ENCODE results near the gene DAPK2.

The DAPK2 gene

DNA sequence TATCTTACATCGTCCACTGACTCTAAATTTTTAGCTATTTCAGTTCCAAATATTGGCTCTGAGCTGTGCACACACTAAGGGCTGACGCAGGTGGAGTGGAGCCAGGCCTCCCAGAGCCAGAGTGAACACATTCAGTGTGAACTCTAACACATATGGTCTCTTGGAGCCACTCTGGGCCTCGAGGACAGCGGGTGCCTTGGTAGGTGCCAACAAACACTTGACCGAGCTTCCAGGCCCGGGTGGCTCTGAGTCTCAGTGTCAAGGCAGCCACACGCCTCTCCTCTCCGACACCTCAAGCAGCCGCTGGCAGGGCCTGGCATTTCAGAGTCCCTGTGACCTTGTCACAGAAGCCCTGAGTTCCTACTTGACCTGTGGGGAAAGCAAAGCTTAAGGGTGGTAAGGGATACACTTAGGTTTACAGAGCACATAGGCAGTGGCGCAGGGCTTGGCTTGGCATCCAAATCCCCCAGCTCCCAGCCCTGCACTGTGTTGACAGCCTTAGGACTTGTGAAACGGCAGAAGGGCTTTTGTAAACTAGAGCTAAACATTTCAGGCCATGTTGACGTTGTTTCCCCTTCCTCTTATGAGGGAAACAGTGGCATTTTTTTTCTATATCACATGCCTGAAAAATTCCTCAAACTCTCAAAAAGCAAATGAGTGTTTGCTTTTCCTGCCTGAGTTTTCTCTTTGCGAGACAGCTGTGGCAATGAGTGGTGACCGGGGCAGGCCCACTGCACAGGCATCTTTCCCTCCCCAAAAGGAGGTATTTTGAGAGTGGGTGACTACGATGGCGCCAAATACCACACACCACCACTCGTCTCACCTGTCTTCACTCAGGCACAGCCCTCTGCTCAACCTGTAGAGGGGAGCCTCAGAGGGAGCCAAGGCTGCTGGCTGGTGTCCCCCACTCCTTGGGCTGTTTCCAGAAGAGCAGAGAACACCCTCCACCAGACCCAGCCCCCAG, 60.8 kb downstream of the DAPK2 start:
- H3K27me3 Mint-ChIP-seq, result no peaks in the 10 kb centered on the region

GRCh38 chr15:63984331-63984730, 62.0 kb downstream of the DAPK2 start:
- H3K36me3 Mint-ChIP-seq (ENCODE audit: low read depth), result no peaks in the 10 kb centered on the region
- no peaks in the 10 kb centered on the region for H3K9me3 Mint-ChIP-seq
- peaks cover 16% of the 10 kb centered on the region for H3K4me1 Mint-ChIP-seq (ENCODE audit: low read depth)
- no peak overlapping the region for H3K4me3 Mint-ChIP-seq
- H3K27me3 Mint-ChIP-seq, result no peaks in the 10 kb centered on the region
- H3K27ac Mint-ChIP-seq, result no peak overlapping the region

More for the DNA sequence above, 60.8 kb downstream of the DAPK2 start:
- Mint-ChIP-seq H3K9me3 (no peaks in the 10 kb centered on the region), H3K4me1 (ENCODE audit: low read depth) (peaks cover 21% of the 10 kb centered on the region), H3K36me3 (ENCODE audit: low read depth) (no peaks in the 10 kb centered on the region), H3K27ac (no peak overlapping the region), H3K4me3 (no peak overlapping the region)

DNA sequence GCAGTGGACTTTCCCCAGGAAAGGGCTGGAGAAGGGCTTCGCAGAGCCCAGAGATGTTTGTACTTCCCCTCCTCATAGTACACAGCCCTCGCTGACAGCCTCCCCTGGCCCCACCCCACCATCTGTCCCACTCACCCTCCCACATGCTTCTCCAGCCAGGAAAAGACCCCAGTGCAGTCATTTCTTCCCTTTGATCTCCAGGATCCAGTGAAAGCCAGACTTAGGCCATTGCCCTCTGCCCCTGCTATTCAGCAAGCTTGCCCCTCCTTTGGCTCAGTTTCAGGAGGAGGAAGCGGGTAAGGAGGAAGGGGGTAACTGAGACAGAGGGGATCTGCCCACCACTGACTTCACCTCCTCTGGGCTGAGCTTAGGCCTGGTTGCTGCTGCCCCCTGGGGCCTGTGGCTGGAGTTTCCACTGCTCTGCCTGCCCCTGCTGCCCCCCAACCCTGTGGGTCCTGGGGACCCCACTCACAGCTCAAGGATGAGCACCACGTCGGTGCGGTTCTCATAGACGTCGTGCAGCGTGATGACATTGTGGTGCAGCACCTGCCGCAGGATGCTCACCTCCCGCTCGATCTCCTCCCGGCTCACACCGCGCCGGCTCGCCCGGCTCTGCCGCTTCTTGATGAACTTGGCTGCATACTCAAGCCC, 63.1 kb downstream of the DAPK2 start:
- Mint-ChIP-seq H3K4me1 (ENCODE audit: low read depth) (peaks cover 14% of the 10 kb centered on the region), H3K9me3 (no peaks in the 10 kb centered on the region), H3K27ac (no peak overlapping the region), H3K27me3 (no peaks in the 10 kb centered on the region), H3K36me3 (ENCODE audit: low read depth) (no peaks in the 10 kb centered on the region), H3K4me3 (no peak overlapping the region)

DNA sequence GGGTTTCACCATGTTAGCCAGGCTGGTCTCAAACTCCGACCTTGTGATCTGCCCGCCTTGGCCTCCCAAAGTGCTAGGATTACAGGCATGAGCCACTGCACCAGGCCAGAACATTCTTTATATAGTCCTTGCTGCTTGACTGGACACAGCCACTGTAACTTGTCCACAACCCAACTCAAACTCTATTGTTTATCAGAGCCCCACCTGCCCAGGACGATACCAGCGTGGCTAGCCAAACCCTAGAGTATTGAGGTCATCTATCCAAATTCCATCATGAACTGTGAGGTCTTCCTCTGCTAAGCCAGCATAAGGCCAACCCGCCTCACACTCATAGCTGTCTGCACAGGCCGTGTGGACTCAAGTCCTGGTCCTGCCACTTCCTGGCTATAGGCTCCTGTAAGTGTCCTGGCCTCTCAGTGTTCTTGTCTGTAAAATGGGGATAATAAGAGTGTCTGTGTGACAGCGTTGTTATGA, 63.9 kb downstream of the DAPK2 start:
- no peaks in the 10 kb centered on the region for H3K27me3 Mint-ChIP-seq
- no peaks in the 10 kb centered on the region for H3K36me3 Mint-ChIP-seq (ENCODE audit: low read depth)
- no peaks in the 10 kb centered on the region for H3K9me3 Mint-ChIP-seq
- H3K4me3 Mint-ChIP-seq, result no peak overlapping the region
- peaks cover 12% of the 10 kb centered on the region for H3K4me1 Mint-ChIP-seq (ENCODE audit: low read depth)
- peak overlapping the region; percentile 11 for H3K27ac Mint-ChIP-seq

DNA sequence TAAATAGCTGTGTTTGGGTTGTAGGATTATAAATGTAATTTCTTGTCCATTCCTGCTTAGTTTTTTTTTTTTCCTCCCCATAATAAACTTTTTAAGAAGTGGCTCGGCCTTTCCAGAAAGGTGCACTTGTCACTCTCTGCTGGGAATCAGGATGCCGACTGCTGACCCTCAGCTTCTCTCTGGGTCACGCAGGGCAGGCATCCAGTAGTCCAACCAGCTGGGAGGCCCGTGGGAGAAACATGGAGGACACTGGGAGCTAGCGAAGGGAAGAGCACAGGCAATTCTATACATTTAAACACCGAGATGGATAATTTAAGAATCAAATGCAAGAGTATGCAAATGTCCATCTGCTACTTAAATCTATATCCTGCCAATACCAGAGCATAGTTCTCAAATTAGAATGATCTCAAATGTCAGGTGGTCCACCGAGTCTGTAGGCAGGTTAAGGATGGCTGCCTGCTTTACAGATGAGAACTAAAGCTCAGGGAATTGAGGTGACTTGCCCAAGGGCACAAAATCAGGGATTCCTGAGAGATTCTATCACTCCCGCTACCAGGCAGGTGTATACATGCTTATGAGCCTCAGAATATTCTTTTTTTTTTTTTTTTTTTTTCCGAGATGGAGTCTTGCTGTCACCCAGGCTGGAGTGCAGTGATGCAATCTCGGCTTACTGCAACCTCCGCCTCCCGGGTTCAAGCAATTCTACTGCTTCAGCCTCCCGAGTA, 64.5 kb downstream of the DAPK2 start:
- H3K36me3 Mint-ChIP-seq (ENCODE audit: low read depth), result no peaks in the 10 kb centered on the region
- no peak overlapping the region for H3K27ac Mint-ChIP-seq
- no peaks in the 10 kb centered on the region for H3K27me3 Mint-ChIP-seq
- no peaks in the 10 kb centered on the region for H3K9me3 Mint-ChIP-seq
- H3K4me1 Mint-ChIP-seq (ENCODE audit: low read depth), result peaks cover 7% of the 10 kb centered on the region
- H3K4me3 Mint-ChIP-seq, result no peak overlapping the region

- Mint-ChIP-seq H3K27ac (no peak overlapping the region), H3K4me1 (ENCODE audit: low read depth) (no peaks in the 10 kb centered on the region), H3K36me3 (ENCODE audit: low read depth) (no peaks in the 10 kb centered on the region), H3K4me3 (no peak overlapping the region), H3K9me3 (no peaks in the 10 kb centered on the region), H3K27me3 (no peaks in the 10 kb centered on the region)
Observed at GRCh38 chr15:63979262-63979793, 67.0 kb downstream of the DAPK2 start.

- Mint-ChIP-seq H3K27ac (peak overlapping the region; percentile 1), H3K4me3 (no peak overlapping the region), H3K27me3 (no peaks in the 10 kb centered on the region), H3K36me3 (ENCODE audit: low read depth) (no peaks in the 10 kb centered on the region), H3K4me1 (ENCODE audit: low read depth) (no peaks in the 10 kb centered on the region), H3K9me3 (no peaks in the 10 kb centered on the region)
Observed at GRCh38 chr15:63978511-63979261, 67.6 kb downstream of the DAPK2 start.

DNA sequence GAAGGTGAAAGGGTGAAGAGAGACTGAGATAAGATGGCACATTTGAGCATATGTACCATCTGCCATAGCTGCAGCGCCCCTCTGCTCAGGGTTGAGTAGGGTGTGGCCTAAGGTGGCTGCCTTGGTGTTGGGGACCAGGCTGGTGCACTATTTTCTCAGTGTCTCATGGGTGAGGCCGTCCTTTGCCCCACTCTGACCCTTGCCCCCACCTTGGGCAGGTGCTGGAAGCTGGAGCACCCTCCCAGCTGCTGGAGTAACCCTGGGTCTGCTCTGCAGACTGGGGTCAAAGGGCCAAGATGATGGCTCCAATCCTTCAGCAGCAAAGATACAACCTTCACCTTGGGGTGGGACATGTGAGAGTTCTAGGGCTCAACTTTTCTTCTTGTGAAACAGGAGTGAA, 69.2 kb downstream of the DAPK2 start:
- no peaks in the 10 kb centered on the region for H3K27me3 Mint-ChIP-seq
- no peaks in the 10 kb centered on the region for H3K9me3 Mint-ChIP-seq
- H3K4me1 Mint-ChIP-seq (ENCODE audit: low read depth), result peaks cover 10% of the 10 kb centered on the region
- no peak overlapping the region for H3K27ac Mint-ChIP-seq
- no peaks in the 10 kb centered on the region for H3K36me3 Mint-ChIP-seq (ENCODE audit: low read depth)
- H3K4me3 Mint-ChIP-seq, result no peak overlapping the region

DNA sequence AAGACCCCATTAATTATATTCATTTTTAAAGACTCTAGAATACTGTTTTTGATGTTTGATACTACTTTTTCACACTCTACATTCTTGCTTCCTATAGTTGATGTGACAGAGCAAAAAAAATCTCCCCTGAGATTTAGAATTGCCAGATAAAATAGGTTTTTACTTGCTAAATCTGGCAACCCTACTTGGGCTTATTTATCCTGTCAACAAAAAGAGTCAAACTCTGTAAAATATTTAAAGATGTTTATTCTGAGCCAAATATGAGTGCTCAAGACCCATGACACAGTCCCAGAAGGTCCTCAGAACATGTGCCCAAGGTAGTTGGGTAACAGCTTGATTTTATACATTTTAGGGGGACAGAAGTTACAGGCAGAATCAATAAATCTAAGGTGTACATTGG, 72.3 kb downstream of the DAPK2 start:
- H3K4me3 Mint-ChIP-seq, result no peak overlapping the region
- H3K27me3 Mint-ChIP-seq, result no peaks in the 10 kb centered on the region
- peaks cover 38% of the 10 kb centered on the region for H3K4me1 Mint-ChIP-seq (ENCODE audit: low read depth)
- no peaks in the 10 kb centered on the region for H3K36me3 Mint-ChIP-seq (ENCODE audit: low read depth)
- no peak overlapping the region for H3K27ac Mint-ChIP-seq
- H3K9me3 Mint-ChIP-seq, result no peaks in the 10 kb centered on the region

DNA sequence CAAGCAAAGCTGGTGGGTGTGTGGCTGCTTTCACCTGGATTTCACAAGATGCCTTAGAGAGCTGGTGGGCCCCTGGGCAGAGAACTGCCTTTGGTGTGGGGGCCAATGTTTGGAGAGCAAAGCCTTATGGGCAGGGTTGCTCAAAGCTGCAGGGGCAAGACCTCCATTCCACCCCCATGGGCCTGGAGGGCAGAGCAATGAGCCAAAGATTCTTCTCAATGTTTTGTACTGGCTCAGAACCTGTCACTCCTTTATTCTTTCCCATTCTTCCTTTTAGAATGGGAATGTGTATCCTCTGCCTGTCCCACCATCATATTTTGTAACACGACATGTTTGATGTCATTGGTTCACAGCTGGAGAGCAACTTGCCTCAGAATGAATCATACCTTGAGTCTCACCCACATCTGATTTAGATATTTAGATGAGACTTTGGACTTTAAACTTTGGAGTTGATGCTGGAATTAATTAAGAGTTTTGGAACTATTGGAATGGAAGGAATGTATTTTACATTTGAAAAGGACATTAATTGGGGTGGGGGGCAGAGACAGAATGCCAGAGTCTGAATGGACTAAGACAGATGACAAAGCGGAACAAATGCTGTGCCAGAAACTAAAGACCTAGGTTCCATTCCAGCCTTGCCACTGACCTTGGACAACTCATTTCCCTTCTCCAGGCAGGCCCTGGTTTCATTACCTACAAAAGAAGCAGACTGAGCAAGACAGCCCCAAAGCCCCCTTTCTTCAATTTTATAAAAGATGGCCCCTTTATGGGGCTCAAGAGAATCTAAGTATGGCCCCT, 72.9 kb downstream of the DAPK2 start:
- no peak overlapping the region for H3K27ac Mint-ChIP-seq
- no peaks in the 10 kb centered on the region for H3K27me3 Mint-ChIP-seq
- H3K4me3 Mint-ChIP-seq, result no peak overlapping the region
- H3K9me3 Mint-ChIP-seq, result no peaks in the 10 kb centered on the region
- no peaks in the 10 kb centered on the region for H3K36me3 Mint-ChIP-seq (ENCODE audit: low read depth)
- H3K4me1 Mint-ChIP-seq (ENCODE audit: low read depth), result peaks cover 43% of the 10 kb centered on the region

GRCh38 chr15:63972801-63973200, 73.5 kb downstream of the DAPK2 start:
- H3K9me3 Mint-ChIP-seq, result no peaks in the 10 kb centered on the region
- H3K36me3 Mint-ChIP-seq (ENCODE audit: low read depth), result no peaks in the 10 kb centered on the region
- H3K4me3 Mint-ChIP-seq, result no peak overlapping the region
- H3K4me1 Mint-ChIP-seq (ENCODE audit: low read depth), result peaks cover 45% of the 10 kb centered on the region
- no peak overlapping the region for H3K27ac Mint-ChIP-seq
- H3K27me3 Mint-ChIP-seq, result no peaks in the 10 kb centered on the region

DNA sequence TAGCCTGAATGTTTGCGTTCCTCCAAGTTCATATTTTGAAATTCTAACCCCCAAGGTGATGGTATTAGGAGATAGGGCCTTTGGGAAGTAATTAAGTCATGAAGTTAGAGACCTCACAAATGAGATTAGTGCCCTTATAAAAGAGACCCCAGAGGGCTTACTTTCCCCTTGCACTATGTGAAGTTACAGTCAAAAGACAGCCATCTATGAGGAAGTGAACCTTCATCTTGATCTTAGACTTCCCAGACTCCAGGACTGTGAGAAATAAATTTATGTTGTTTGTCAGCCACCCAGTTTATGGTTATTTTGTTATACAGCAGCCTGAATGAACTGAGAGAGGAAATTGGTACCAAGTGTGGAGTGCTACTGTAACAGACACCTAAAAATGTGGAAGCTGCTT, 74.4 kb downstream of the DAPK2 start:
- Mint-ChIP-seq H3K27me3 (no peaks in the 10 kb centered on the region), H3K9me3 (no peaks in the 10 kb centered on the region), H3K4me1 (ENCODE audit: low read depth) (peaks cover 47% of the 10 kb centered on the region), H3K27ac (peak overlapping the region; percentile 100), H3K4me3 (no peak overlapping the region), H3K36me3 (ENCODE audit: low read depth) (no peaks in the 10 kb centered on the region)

DNA sequence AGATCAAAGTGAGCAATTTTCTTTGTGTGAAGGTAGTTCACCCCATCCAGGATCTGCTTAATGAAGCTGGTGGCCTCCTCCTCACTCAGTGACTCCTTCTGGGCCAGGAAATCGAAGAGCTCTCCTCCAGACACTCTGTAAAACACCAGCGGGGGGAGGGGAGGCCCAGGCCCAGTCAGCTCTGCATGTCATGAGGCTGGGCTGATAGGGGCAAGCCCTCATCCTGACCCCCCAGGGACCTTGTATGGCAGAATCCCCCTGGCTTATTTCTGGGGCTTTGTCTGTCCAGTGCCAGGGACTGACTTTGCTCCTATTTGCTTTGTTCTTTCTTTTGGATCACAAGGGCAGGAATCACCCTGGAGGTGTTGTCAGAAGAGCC, 74.9 kb downstream of the DAPK2 start:
- Mint-ChIP-seq H3K4me3 (peak overlapping the region; percentile 68), H3K9me3 (no peaks in the 10 kb centered on the region), H3K4me1 (ENCODE audit: low read depth) (peaks cover 47% of the 10 kb centered on the region), H3K36me3 (ENCODE audit: low read depth) (no peaks in the 10 kb centered on the region), H3K27ac (peak overlapping the region; percentile 100), H3K27me3 (no peaks in the 10 kb centered on the region)

Measured in stimulated activated naive CD8-positive, alpha-beta T cell treated with anti-CD3 and anti-CD28 coated beads, Interleukin-15, Interleukin-2, amounts not matched to agents 100 ng/mL and 50 ng/mL, for 24 hours (primary cell).